CD1c-positive myeloid dendritic cell (primary cell): ENCODE data around the gene DHDDS.
"Not testable (repeated sequence)": the region's sequence is repeated elsewhere in the genome, so short reads cannot be mapped to it uniquely, and the experiment has no call there.

ENCODE experiments used
- DNase-seq: peaks from one replicate; pipeline ENCODE4 v3.0.0-alpha.2; 2016; ENCODE audit errors: extremely low spot score

Gene DHDDS, protein sequence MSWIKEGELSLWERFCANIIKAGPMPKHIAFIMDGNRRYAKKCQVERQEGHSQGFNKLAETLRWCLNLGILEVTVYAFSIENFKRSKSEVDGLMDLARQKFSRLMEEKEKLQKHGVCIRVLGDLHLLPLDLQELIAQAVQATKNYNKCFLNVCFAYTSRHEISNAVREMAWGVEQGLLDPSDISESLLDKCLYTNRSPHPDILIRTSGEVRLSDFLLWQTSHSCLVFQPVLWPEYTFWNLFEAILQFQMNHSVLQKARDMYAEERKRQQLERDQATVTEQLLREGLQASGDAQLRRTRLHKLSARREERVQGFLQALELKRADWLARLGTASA

DNA sequence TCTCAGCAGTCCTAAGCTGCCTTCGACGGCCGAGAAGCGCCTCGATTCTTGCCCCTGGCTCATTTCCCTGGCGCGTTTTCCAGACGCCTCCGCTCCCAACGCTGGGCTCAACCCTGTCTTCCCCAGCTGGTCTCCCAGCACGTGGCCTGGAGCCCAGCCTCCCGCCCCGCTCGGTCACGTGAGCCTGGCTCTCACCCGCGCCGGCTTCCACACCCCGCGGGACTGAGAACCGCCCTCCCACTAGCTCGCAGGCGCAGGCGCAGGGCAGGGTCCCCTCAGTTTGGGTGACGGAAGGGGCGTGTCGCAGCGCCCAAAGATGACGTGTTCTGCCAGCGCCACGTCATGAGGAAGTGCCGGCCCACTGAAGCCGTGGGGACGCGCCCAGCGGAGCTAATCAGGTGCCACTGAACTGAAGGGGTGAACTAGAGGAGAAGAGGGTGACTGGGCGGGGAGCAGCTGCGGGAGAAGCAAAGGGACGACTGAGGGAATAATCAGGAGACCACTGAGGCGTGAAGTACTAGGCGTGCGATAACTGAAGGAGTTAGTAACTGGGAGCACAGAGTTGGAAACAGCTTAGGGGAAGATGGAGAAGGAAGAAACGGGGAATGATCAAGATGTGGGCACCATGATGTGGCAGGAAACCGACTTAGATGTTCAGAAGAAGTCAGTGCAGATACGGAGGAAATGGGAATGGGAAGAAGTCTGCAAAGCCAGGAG is at the start of gene DHDDS:
Gene DHDDS (plus strand): TSS at position 343 of the 717 bp plus-strand sequence. CDS start 625 bp downstream, outside the sequence.
- peak; percentile 99 for DNase-seq

GRCh38 chr1:26384076-26384475 is 48.0 kb upstream of the DHDDS start:
- no peak for DNase-seq

- DNase-seq = not testable (repeated sequence)
These were observed 47.1 kb upstream of the DHDDS start for GRCh38 chr1:26385063-26385462.

DNA sequence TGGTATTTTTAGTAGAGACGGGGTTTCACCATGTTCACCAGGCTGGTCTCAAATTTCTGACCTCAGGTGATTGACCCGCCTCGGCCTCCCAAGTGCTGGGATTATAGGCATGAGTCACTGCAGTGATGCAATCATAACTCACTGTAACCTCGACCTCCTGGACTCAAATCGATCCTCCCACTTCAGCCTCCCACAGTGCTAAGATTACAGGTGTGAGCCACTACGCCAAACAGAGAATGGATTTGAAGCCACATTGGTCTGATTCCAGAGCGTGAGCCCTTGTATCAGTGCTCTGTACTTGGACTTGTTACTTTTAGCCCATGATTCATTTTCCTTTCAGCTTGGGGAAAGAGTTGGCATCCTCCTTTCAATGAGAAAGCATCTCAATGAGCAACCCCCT is 44.7 kb upstream of the DHDDS start:
- no peak for DNase-seq

GRCh38 chr1:26388791-26389445 is 43.2 kb upstream of the DHDDS start:
- DNase-seq = no peak

GRCh38 chr1:26389604-26390247 is 42.4 kb upstream of the DHDDS start:
- no peak for DNase-seq

DNA sequence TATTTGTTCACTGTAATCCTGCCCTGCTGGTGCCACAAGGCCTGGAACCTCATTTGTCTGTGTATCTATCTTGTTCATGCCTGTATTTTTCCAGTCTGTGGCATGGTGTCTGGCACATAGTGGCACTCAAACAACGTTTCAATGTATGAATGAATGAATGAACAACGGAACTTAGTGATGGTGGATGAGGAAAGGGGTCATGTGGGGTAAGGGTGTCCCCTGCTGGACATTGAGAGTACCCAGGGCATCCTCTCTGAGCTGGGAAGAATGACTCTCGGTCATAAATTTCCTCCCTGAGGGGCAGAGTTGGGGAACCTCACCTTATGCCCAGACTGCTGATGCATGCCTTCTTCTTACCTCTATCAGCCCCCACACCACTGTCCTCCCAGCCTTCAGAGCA is 40.7 kb upstream of the DHDDS start:
- DNase-seq = peak; percentile 65

DNA sequence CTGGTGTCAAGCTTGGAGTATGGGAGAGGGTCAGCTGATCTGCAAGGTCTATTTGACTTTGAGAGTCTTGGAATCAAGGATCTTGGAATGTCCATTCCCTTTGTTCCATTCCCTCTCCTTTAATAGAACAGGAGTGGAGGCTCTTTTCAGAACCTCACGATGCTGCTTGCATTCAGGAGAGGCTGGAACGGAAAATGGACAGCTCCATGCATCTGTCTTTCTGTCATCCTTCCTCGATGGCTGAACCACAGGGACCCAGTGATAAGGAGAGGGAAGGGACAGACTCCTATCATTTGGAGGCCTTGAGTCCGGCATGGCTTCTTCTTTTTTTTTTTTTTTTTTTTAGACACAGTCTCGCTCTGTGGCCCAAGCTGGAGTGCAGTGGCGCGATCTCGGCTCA is 36.4 kb upstream of the DHDDS start:
- no peak for DNase-seq

DNA sequence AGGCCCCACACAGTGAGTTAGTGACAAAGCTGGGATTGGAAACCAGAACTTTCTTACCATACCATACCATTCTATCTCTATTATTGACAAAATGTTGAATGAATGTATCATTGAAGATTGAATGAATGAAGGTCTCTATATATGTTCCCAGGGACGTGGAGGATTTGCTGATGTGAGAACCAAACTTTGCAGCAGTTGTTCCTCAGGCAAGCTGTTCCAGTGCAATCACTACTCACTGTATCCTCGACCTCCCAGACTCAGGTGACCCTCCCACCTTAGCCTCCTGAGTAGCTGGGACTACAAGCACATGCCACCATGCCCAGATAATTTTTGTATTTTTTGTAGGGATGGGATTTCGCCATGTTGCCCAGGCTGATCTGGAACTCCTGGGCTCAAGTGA is 33.1 kb upstream of the DHDDS start:
- no peak for DNase-seq

DNA sequence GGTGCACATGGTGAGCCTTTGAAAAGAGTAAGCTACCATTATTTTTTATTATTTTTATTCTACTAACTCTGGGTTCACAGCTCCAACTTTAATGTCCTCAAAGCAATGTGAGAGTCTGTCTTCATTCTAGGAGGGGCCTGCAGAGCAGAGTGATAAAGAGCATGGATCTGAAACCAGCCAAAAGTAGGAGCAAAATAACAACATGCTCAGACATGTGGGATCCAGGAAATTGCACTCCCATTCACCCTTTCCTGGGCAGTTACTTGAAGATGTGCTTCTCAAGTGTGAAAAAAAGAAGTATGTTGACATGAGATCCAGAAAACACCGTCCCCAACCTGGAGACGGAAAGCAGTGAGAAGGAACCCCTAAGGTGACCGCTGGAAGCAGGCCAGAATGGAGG is 30.2 kb upstream of the DHDDS start:
- DNase-seq = no peak

GRCh38 chr1:26403656-26404055 is 28.5 kb upstream of the DHDDS start:
- no peak for DNase-seq

- DNase-seq = no peak
These were observed 27.5 kb upstream of the DHDDS start for GRCh38 chr1:26404641-26405040.

GRCh38 chr1:26405281-26405915 is 26.7 kb upstream of the DHDDS start:
- DNase-seq = no peak

- peak; percentile 82 for DNase-seq
These were observed 23.5 kb upstream of the DHDDS start for GRCh38 chr1:26408604-26409003.

DNA sequence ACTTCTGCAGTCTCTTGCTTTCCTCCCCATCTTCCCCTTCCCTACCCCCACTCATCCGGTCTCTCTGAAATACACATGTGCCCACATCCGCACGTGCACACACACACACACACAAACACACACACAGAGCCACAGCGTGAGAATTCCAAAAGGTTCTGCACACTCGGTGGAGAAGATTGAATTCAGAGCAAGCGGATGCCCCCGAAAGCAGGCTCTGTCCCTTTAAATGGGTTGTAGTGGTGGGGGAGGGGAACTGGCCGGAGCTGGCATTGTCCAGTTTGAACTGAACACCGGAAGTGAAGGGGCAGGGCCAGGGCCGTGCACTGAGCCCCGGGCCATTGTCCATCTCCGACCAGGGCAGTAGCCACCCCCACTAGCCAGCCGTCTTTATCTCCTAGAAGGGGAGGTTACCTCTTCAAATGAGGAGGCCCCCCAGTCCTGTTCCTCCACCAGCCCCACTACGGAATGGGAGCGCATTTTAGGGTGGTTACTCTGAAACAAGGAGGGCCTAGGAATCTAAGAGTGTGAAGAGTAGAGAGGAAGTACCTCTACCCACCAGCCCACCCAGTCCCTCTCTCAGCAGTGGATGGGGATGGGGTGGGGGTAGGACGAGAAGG is 22.8 kb upstream of the DHDDS start:
- DNase-seq = no peak

DNA sequence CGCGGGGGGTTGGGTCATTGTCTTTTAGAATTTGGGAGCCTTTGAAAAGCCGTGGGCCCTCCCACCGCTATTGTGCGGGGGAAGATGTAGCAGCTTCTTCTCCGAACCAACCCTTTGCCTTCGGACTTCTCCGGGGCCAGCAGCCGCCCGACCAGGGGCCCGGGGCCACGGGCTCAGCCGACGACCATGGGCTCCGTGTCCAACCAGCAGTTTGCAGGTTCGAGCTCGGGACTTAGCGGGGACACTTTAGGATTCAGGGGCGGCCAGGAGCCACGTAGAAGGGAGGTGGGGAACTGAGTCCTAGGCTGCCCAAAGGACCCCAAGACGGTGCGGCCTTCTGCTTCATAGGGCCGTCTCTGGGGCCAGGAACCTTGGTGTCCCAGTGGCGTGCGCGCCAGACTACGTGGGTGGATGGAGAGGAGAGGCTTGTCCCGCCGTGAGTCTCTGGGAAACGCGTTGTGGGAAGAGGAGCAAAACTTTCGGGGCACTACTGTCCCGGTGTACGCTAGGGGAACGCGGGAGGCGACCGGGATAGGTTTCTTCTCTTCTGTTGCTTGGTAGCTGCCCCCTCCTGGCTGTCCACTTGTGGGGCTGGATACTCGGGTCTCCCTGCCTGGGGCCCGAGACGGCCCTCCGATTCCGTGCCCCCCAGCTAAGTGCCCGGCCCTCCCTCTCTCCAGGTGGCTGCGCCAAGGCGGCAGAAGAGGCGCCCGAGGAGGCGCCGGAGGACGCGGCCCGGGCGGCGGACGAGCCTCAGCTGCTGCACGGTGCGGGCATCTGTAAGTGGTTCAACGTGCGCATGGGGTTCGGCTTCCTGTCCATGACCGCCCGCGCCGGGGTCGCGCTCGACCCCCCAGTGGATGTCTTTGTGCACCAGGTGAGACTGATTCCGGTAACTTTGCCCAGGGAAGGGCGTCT is 21.2 kb upstream of the DHDDS start, which contains the start of gene LIN28A:
Gene LIN28A (plus strand): TSS at position 112 of the 918 bp plus-strand sequence. CDS start 75 bp downstream, at position 187.
- DNase-seq = no peak

DNA sequence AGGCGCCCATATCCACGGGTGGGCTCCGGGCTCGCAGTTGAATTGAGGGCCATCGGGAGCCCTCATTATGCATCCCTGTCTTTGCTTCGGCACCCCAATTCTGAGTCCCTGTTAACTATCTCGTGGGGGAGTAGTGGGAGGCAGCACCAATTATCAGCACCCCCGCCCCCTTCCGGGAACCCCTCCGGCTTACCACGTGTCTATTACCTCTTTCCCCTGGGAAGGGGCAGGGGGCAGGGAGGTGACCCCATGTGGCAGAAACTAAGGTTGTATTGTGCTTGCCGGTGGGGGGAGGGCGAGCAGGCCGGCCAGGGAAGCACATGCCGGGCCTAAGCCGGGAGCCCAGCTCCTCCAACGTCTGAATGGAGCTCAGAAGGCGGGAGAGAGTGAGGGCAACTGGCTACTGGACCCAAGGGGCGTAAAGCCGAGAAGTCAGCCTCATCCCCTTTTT is 20.5 kb upstream of the DHDDS start:
- no peak for DNase-seq

DNA sequence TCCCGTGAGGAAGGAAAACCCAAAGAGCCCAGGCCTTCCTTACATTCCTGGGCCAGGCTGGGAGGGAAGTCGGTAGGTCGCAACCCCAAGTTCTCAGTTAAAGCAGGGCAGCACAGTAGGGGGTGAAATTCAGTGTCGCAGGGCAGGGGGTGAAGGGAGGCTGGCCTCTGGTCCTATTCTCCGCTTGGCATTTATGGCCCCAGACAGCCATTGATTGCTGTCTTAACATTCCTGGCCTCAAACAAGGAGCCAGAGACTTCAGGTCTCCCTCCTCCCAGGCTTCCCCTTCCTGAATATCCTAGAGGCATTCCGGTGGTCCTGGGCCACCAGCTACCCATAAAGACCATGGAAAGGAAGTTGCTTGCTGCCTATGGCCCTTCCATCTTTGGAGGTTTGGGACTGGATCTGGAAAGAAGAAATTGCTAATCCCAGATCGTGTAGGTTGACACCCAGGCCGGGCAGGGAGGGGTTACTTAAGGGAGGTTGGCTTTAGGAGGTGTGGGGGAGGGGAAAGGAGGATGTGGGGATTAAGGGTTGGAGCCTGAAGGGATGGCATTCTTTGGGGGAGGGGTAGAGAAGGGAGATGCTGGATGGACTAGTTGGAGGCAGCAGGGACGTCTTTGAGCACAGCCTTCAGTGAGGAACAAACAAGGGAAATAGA is 19.8 kb upstream of the DHDDS start:
- no peak for DNase-seq

DNA sequence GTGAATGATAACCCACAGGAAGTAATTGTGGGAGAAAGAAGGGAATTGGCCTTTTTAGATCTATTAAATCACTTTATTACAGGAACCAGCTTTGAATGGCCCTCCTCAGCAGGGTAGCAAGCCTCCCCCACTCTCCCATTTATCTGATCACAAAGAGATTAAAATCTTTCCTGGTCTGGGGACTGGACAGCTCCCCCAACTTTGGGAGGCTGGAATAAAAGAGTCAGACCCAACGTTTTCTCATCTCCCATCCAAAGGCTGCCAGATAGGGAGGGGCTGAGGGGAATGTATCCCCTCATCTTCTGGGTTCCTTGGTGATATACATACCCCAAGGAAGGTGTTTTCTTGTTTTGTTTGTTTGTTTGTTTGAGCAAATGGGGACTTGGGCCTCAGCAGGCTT is 19.1 kb upstream of the DHDDS start:
- DNase-seq = no peak
